Lower leg skin (tissue), 4 donors: Measurements from ENCODE around the gene INO80B. TPM values are rescaled to one million over a fixed set of nuclear protein-coding genes. Genes with fewer than 3 reads are reported as not detected.

ENCODE experiments used
- DNase-seq, 2 donors: peaks; one replicate each; pipeline ENCODE4 v3.0.0-alpha.2; 2019; ENCODE audit warnings: low spot score in 2 of 2
- H3K4me3 ChIP-seq: fragments of 200-600 bp; sonication (generic); 2 replicates; pipeline ENCODE4 v1.5.1; 2017; ENCODE audit warnings: mild to moderate bottlenecking, low read depth; ENCODE audit not compliant: poor library complexity, severe bottlenecking
- POLR2A ChIP-seq, 2 donors: fragments of 450-650 bp; IDR thresholded peaks; one replicate each; pipeline ENCODE4 v1.6.1; 2016 to 2017; ENCODE audit warnings: antibody characterized with exemption in 2 of 2, mild to moderate bottlenecking in 1 of 2, moderate library complexity in 1 of 2
- WGBS, 2 donors: methylation state at CpG; one replicate each; pipeline ENCODE4 v1.1.5; 2018; 5-methylcytosine and 5-hydroxymethylcytosine counted together
- intact Hi-C: fragments of 100-400 bp; cut with DNase I; formaldehyde crosslinking; loops from one replicate; pipeline ENCODE4 v1.15.0; 2023; ENCODE audit warnings: low total_unique reads
- total RNA-seq, 4 donors: library from RNA; depleted of rRNA; stranded (reverse); fragments of >200 nt; gene quantifications; one replicate each; pipeline ENCODE4 v1.1.0, GENCODE V29; 2016
- TF ChIP-seq, protein P1 (sequence below), 3 donors: fragments of 450-650 bp; IDR thresholded peaks; one replicate each; pipeline ENCODE4 v1.5.1; 2016; ENCODE audit warnings: antibody characterized with exemption in 3 of 3, mild to moderate bottlenecking in 3 of 3, moderate library complexity in 2 of 3

Gene INO80B
- total RNA-seq, 4 donors from 2014 or later, result 19.3 to 39.6 (median 31.8) TPM

DNA sequence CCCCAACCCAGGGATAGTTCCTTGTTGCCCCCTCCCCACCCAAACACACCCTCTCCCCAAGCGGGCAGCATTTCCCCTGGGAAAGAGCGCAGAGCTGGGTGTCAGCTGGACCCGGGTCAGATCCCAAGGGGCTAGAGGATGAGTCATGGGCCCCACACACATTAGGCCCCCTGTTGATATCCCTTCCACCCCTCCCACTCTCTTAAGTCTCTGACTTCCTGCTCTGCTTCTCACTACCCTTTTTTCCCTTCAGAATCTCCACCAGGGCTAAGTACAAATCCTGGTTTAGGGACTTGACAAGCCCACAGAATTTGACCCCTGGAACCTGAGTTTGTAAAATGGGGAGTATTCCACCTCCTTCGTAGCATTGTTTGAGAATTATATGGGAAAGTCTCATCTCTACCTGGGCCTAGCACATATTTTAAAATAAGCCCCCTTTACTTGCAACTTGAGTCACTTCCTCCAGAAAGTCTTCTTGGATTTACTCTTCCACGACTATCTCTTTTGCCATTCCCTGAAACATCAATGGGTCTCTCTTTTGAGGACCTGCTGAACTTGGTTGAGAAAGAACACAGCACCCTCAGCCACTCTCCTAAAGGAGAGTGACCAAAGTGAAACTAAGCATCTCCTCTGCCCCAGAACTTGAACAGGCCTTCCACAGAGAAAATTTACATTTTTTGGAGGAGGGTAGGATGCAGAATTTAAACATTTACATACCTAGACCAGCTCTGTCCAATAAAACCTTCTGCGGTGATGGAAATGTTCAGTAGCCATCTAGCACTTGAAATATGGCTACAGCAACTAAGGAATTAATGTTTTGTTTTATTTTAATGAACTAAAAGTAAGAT lies 17.8 kb upstream of the INO80B start:
- 75 to 82% methylated on average over 6 of the region's 6 CpGs for WGBS, 2 donors
- no peak overlapping the region for H3K4me3 ChIP-seq
- DNase-seq, result no peak
- intact Hi-C loops, result no loop called here
- TF ChIP-seq, protein P1, sequence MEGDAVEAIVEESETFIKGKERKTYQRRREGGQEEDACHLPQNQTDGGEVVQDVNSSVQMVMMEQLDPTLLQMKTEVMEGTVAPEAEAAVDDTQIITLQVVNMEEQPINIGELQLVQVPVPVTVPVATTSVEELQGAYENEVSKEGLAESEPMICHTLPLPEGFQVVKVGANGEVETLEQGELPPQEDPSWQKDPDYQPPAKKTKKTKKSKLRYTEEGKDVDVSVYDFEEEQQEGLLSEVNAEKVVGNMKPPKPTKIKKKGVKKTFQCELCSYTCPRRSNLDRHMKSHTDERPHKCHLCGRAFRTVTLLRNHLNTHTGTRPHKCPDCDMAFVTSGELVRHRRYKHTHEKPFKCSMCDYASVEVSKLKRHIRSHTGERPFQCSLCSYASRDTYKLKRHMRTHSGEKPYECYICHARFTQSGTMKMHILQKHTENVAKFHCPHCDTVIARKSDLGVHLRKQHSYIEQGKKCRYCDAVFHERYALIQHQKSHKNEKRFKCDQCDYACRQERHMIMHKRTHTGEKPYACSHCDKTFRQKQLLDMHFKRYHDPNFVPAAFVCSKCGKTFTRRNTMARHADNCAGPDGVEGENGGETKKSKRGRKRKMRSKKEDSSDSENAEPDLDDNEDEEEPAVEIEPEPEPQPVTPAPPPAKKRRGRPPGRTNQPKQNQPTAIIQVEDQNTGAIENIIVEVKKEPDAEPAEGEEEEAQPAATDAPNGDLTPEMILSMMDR (IDR thresholded peaks at IDR 0.05), result no peak
- TF ChIP-seq POLR2A (IDR thresholded peaks at IDR 0.05), result no peak

DNA sequence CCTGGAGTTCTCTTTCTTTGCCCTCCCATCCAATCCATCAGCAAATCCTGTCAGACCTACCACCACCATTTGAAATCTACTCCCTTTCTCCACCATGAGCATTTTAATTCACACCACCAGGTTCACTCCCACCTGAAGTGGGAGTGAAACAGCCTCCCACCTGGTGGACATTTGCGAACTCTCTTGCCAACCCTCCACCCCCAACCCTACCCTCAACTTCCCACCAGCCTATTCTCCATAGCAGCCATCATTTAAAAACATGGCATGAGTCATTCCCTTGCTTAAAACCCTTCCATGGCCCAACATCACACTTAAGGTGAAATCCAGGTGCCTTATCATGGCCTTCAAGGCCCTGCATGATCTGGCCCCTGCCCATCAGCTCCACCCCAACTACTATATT lies 16.6 kb upstream of the INO80B start:
- no peak overlapping the region for H3K4me3 ChIP-seq
- intact Hi-C loops, result no loop called here
- WGBS, 2 donors, result 84 to 96% methylated on average over 1 of the region's 1 CpG
- no peak for TF ChIP-seq POLR2A (IDR thresholded peaks at IDR 0.05)
- TF ChIP-seq, protein P1 (IDR thresholded peaks at IDR 0.05), result no peak
- DNase-seq, result no peak

DNA sequence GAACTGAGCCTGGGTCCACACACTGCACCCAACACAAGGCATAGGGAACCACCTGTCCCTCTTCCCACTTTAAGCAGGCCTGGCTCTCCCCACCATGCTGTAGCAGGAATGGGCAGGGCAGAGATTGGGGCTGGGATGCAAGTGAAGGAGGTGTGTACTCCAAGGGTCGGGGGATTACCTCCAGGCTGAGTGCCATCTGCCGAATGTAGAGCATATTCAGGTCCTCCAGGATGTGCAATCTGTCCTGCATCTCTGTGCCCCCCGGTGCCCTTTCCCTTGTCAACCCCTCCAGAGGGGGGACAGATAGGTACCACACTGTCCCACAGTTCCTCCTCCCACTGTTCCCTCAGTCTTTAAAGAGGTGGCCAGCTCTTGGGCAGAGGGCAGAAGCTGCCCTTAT lies 15.5 kb upstream of the INO80B start:
- intact Hi-C loops, result no loop called here
- 18 to 43% methylated on average over 3 of the region's 3 CpGs for whole genome bisulfite sequencing, 2 donors
- DNase-seq, result no peak

GRCh38 chr2:74439803-74440377 lies 15.0 kb upstream of the INO80B start:
- peak; percentile 50 to 92 for DNase-seq
- TF ChIP-seq, protein P1 (IDR thresholded peaks at IDR 0.05), result no peak
- TF ChIP-seq POLR2A (IDR thresholded peaks at IDR 0.05), result no peak

More for the DNA sequence above, 15.5 kb upstream of the INO80B start:
- H3K4me3 ChIP-seq, result no peak overlapping the region
- TF ChIP-seq POLR2A (IDR thresholded peaks at IDR 0.05), result no peak
- TF ChIP-seq, protein P1 (IDR thresholded peaks at IDR 0.05), result no peak

DNA sequence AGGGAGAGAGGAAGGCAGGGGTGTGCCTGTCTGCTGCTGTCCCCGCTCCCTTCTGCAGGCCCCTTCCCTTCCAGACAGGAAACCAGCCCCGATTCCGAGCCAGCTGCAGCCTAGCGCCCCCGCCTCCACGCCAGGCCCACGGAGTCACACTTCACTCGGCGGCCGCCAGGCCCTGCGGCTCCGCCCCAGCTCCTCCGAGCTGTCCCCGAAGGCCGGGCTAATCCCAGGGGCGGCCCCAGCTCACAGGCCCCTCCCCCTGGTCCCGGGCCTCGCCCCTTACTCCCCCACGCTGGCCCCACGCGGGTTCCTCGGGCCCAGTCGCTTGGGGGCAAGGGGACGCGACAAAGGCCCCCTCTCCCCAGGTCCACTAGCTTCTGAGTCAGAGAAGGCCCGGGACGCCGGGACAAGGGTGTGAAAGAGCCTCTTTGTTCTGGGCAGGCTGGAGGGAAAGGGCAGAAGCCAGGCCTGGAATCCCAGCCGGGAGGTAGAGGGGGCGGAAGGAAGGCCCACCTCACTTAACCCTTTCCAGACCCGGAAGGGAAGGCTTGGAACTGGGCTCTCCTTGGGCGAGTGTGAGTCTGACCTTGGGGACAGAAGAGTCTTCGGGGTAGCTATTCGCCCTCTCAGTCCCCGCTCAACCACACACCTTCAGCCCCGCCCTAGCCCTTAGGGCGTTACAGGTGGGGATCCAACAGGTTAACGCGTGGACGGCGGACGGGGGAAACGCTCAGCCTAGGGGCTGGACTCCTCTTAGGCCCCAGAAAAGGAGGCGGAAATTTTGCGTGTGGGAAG lies 14.3 kb upstream of the INO80B start:
- TF ChIP-seq POLR2A (IDR thresholded peaks at IDR 0.05), result no peak
- TF ChIP-seq, protein P1 (IDR thresholded peaks at IDR 0.05), result no peak
- WGBS, 2 donors, result 6 to 9% methylated on average over 29 to 42 of the region's 45 CpGs
- peak overlapping the region; percentile 24 for H3K4me3 ChIP-seq
- DNase-seq, result peak; percentile 74 to 97
- intact Hi-C loops, result no loop called here

More at GRCh38 chr2:74439803-74440377, 15.0 kb upstream of the INO80B start:
- intact Hi-C loops, result no loop called here
- WGBS, 2 donors, result 20 to 30% methylated on average over 14 of the region's 14 CpGs
- peak overlapping the region; percentile 24 for H3K4me3 ChIP-seq
